PFSK-1 (cell line): ENCODE data around the gene VSIG10.

Experiments used
- FOXP2 ChIP-seq: optimal IDR thresholded peaks from 2 replicates; pipeline ENCODE3; 2011; ENCODE audit warnings: borderline replicate concordance, control low read depth, inconsistent platforms; ENCODE audit not compliant: insufficient read depth; ENCODE audit errors: extremely low read length, extremely low read depth
- POLR2AphosphoS5 ChIP-seq: IDR thresholded peaks from 2 replicates; pipeline ENCODE4 v1.6.1; 2012; ENCODE audit warnings: low read depth, mild to moderate bottlenecking, control low read depth, low read length, moderate library complexity
- REST ChIP-seq, 2 experiments: IDR thresholded peaks; 2 replicates each; pipeline versions ENCODE4 v1.6.1 to v1.8.0; 2011 to 2012; ENCODE audit warnings: low read depth in 2 of 2, low read length in 2 of 2, control low read depth in 1 of 2, inconsistent platforms in 1 of 2, mild to moderate bottlenecking in 1 of 2, moderate library complexity in 1 of 2; ENCODE audit not compliant: insufficient read depth in 1 of 2
- SIN3A ChIP-seq: IDR thresholded peaks from 2 replicates; pipeline ENCODE4 v1.6.1; 2012; ENCODE audit warnings: mild to moderate bottlenecking, low read length, moderate library complexity, borderline replicate concordance; ENCODE audit not compliant: insufficient read depth
- TAF1 ChIP-seq: IDR thresholded peaks from 2 replicates; pipeline ENCODE4 v1.6.1; 2012; ENCODE audit warnings: low read length, control low read depth, borderline replicate concordance; ENCODE audit not compliant: insufficient read depth

DNA sequence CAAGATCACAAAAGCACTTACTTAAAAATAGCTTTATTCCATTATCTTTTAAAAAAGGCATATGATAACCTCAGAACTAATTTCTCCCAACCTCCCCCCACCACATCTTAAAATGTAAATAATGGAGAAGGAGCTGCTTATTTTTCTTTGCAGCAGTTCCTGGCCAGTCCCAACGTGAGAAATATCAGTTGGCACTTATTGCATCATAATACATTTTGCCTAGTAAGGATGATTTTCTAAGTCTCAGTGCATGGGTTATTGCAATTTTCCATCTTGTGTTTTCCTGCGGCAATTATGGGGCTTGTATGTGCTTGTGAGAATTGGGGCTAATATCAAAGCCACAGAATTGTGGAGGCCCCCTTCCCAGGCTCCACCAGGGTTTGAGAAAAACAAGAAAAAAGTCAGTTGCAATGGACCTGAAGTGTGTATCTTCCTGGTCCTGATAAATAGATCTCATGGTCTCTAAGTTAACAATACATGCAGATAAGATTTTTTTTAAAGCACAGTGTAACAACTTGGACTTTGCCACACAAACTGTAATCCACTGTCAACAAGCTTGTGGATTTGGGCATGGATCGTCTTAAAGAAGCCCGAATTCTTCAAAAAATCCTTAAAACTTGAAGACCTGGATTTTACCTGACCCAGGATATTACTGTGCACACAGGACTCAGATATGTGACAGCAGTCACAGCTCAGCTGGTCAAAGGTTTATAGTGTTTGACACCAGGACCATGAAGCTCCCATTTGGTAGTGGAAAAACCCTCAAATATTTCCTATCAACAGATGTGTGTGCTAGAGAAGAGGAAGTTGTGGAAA, 40.0 kb downstream of the VSIG10 start:
- TF ChIP-seq TAF1: no peak
- TF ChIP-seq POLR2AphosphoS5: no peak
- no peak for TF ChIP-seq SIN3A
- TF ChIP-seq REST (IDR thresholded peaks at IDR 0.05; ENCODE audit: insufficient read depth in 1 of 2, low read depth in 2 of 2, low read length in 2 of 2): no peak
- TF ChIP-seq FOXP2: no peak
